Measurements from ENCODE around the gene GAP43. TPM values are rescaled to one million over a fixed set of nuclear protein-coding genes. Genes with fewer than 3 reads are reported as not detected.

The GAP43 gene
- total and polyA plus RNA-seq, 10 donors: 0.14 to 0.38 (median 0.20) TPM; not detected in 7

- TF ChIP-seq POLR2AphosphoS5 (IDR thresholded peaks at IDR 0.05) (no peak), POLR2A (IDR thresholded peaks at IDR 0.05) (no peak), CTCF (IDR thresholded peaks at IDR 0.05 in 8 of 11, conservative IDR thresholded peaks at IDR 0.05 in 3 of 11) (no peak)
- H3K36me3 ChIP-seq: no peaks in the 10 kb centered on the region
- H3K9me3 ChIP-seq: no peaks in the 10 kb centered on the region
- H3K27me3 ChIP-seq (replicated peaks in 1 of 7): peaks cover 0 to 5% (median 0%) of the 10 kb centered on the region in 7 donors
- peak overlapping the region in 1 of 8 donors; percentile 91 for H3K27ac ChIP-seq
- WGBS, 5 donors: 74 to 85% (median 84%) methylated on average over 5 of the region's 5 CpGs
- no peak overlapping the region for H3K4me3 ChIP-seq
- H3K4me1 ChIP-seq: peaks cover 0 to 45% (median 21%) of the 10 kb centered on the region in 6 donors
- DNase-seq: no peak
- intact Hi-C loops (cut with DNase I; ENCODE audit: low total_unique reads): no loop called here
Observed at GRCh38 chr3:115657168-115657567, 33.9 kb downstream of the GAP43 start.

GRCh38 chr3:115658032-115658336 lies 34.7 kb downstream of the GAP43 start:
- WGBS, 5 donors: 6 to 16% (median 15%) methylated on average over 3 of the region's 3 CpGs

GRCh38 chr3:115658337-115659181 lies 35.2 kb downstream of the GAP43 start:
- TF ChIP-seq CTCF (IDR thresholded peaks at IDR 0.05 in 8 of 11, conservative IDR thresholded peaks at IDR 0.05 in 3 of 11): no peak
- TF ChIP-seq POLR2A (IDR thresholded peaks at IDR 0.05): peak in 1 of 3 donors; percentile 37
- peak; percentile 68 to 87 (median 80) for TF ChIP-seq POLR2AphosphoS5 (IDR thresholded peaks at IDR 0.05)
- WGBS, 5 donors: 0 to 1% (median 1%) methylated on average over 55 to 58 of the region's 58 CpGs

More at GRCh38 chr3:115658032-115658336, 34.7 kb downstream of the GAP43 start:
- TF ChIP-seq POLR2A (IDR thresholded peaks at IDR 0.05) (no peak), POLR2AphosphoS5 (IDR thresholded peaks at IDR 0.05) (no peak), CTCF (IDR thresholded peaks at IDR 0.05 in 8 of 11, conservative IDR thresholded peaks at IDR 0.05 in 3 of 11) (no peak)
- Histone ChIP-seq H3K36me3 (no peaks in the 10 kb centered on the region), H3K27ac (peak overlapping the region; percentile 82 to 98 (median 90)), H3K9me3 (no peaks in the 10 kb centered on the region), H3K4me3 (peak overlapping the region; percentile 49 to 76 (median 59)), H3K4me1 (peaks cover 0 to 39% (median 21%) of the 10 kb centered on the region in 6 donors), H3K27me3 (replicated peaks in 1 of 7) (peaks cover 0 to 5% (median 0%) of the 10 kb centered on the region in 7 donors)
- no peak for DNase-seq
- intact Hi-C loops (cut with DNase I; ENCODE audit: low total_unique reads): no loop called here

More at GRCh38 chr3:115658337-115659181, 35.2 kb downstream of the GAP43 start:
- Histone ChIP-seq H3K27ac (peak overlapping the region; percentile 82 to 98 (median 90)), H3K27me3 (replicated peaks in 1 of 7) (peaks cover 0 to 5% (median 0%) of the 10 kb centered on the region in 7 donors), H3K9me3 (no peaks in the 10 kb centered on the region), H3K4me3 (peak overlapping the region; percentile 49 to 76 (median 59)), H3K36me3 (no peaks in the 10 kb centered on the region), H3K4me1 (peaks cover 0 to 39% (median 21%) of the 10 kb centered on the region in 6 donors)
- intact Hi-C loops (cut with DNase I; ENCODE audit: low total_unique reads): no loop called here
- peak; percentile 90 for DNase-seq
